ENCODE results near the gene ITGAD.

Gene ITGAD

GRCh38 chr16:31475946-31476302 is 82.8 kb downstream of the ITGAD start:
- no peak for FAIRE-seq
- no peak for TF ChIP-seq POLR2AphosphoS5 (IDR thresholded peaks at IDR 0.05; ENCODE audit: low read depth, low read length)
- no peak for TF ChIP-seq POLR2A (IDR thresholded peaks at IDR 0.05; ENCODE audit: low read depth, low read length)
- TF ChIP-seq TAF1 (IDR thresholded peaks at IDR 0.05; ENCODE audit: borderline replicate concordance, low read depth, low read length) = no peak
- DNase-seq (ENCODE audit: insufficient read length) = no peak

All from GM12892 (cell line).